Ovary (tissue), 3 donors: ENCODE results near the gene CLEC1B.

Experiments
- CTCF ChIP-seq, 3 donors: fragments of 450-650 bp in 2 of 3; fragments of 200-600 bp in 1 of 3; IDR thresholded peaks; one replicate each; pipeline versions ENCODE4 v1.5.1 to v1.8.0; 2016 to 2022; ENCODE audit warnings: antibody characterized with exemption in 3 of 3, mild to moderate bottlenecking in 1 of 3
- EP300 ChIP-seq: sonication (generic); formaldehyde crosslinking; IDR thresholded peaks from one replicate; pipeline ENCODE4 v1.6.1; 2017; ENCODE audit warnings: antibody characterized with exemption
- POLR2A ChIP-seq: fragments of 450-650 bp; IDR thresholded peaks from one replicate; pipeline ENCODE4 v1.6.1; 2017; ENCODE audit warnings: antibody characterized with exemption, mild to moderate bottlenecking, moderate library complexity
- donor health status: DM: no; HTN: no; CAD: no.

- TF ChIP-seq CTCF (IDR thresholded peaks at IDR 0.05), result no peak
- no peak for TF ChIP-seq POLR2A
- no peak for TF ChIP-seq EP300
These were observed 32.9 kb upstream of the CLEC1B start for GRCh38 chr12:10031771-10032175.
